HG03135 (cell line): ENCODE results near the gene UBXN7.
"Not testable (repeated sequence)": the region's sequence is repeated elsewhere in the genome, so short reads cannot be mapped to it uniquely, and the experiment has no call there.

Source experiments
- ATAC-seq: cut with Tn5 transposase; IDR thresholded peaks from one replicate; pipeline ENCODE4 v1.9.1; 2021; ENCODE audit warnings: mild to moderate bottlenecking, moderate library complexity; ENCODE audit not compliant: unreplicated experiment

UBXN7 gene

GRCh38 chr3:196432137-196432879 is at the start of gene UBXN7:
Gene UBXN7, minus strand, starts transcription at chr3:196432427. Its CDS starts 28 bp downstream, at chr3:196432399.
- peak; percentile 84 for ATAC-seq

GRCh38 chr3:196477678-196478077 is 45.5 kb upstream of the UBXN7 start:
- no peak for ATAC-seq

GRCh38 chr3:196472286-196472685 is 40.1 kb upstream of the UBXN7 start:
- no peak for ATAC-seq

GRCh38 chr3:196471551-196471950 is 39.3 kb upstream of the UBXN7 start:
- no peak for ATAC-seq

GRCh38 chr3:196470182-196470581 is 38.0 kb upstream of the UBXN7 start:
- not testable (repeated sequence) for ATAC-seq

GRCh38 chr3:196463804-196464203 is 31.6 kb upstream of the UBXN7 start:
- no peak for ATAC-seq

- ATAC-seq = no peak
These were observed 31.2 kb upstream of the UBXN7 start for GRCh38 chr3:196463478-196463756.

GRCh38 chr3:196462680-196463477 is 30.7 kb upstream of the UBXN7 start:
- not testable (repeated sequence) for ATAC-seq

- no peak for ATAC-seq
These were observed 25.8 kb upstream of the UBXN7 start for GRCh38 chr3:196458063-196458462.

- ATAC-seq = not testable (repeated sequence)
These were observed 25.2 kb upstream of the UBXN7 start for GRCh38 chr3:196457470-196457869.

GRCh38 chr3:196454935-196455334 is 22.7 kb upstream of the UBXN7 start:
- ATAC-seq = no peak

- not testable (repeated sequence) for ATAC-seq
These were observed 13.2 kb upstream of the UBXN7 start for GRCh38 chr3:196445391-196445790.

- ATAC-seq = no peak
These were observed 12.3 kb upstream of the UBXN7 start for GRCh38 chr3:196444500-196444894.

GRCh38 chr3:196440696-196441095 is 8.5 kb upstream of the UBXN7 start:
- ATAC-seq = no peak

GRCh38 chr3:196440041-196440537 is 7.9 kb upstream of the UBXN7 start:
- ATAC-seq = no peak

- peak; percentile 36 for ATAC-seq
These were observed 768 bp downstream of the UBXN7 start for GRCh38 chr3:196431181-196432136.

- ATAC-seq = no peak
These were observed 4.2 kb downstream of the UBXN7 start for GRCh38 chr3:196428041-196428440.

- ATAC-seq = not testable (repeated sequence)
These were observed 7.8 kb downstream of the UBXN7 start for GRCh38 chr3:196424421-196424820.

- ATAC-seq = no peak
These were observed 9.0 kb downstream of the UBXN7 start for GRCh38 chr3:196423044-196423781.

GRCh38 chr3:196421668-196422067 is 10.6 kb downstream of the UBXN7 start:
- ATAC-seq = not testable (repeated sequence)
